Fibroblast of the aortic adventitia (primary cell): Measurements from ENCODE around the gene ZBTB12. TPM values are rescaled to one million over a fixed set of nuclear protein-coding genes. Genes with fewer than 3 reads are reported as not detected.

Source experiments
- DNase-seq: peaks from one replicate; pipeline ENCODE4 v3.0.0-alpha.2; 2010; ENCODE audit warnings: low read depth
- H3K4me3 ChIP-seq: 2 replicates; pipeline ENCODE4 v1.5.1; 2011; ENCODE audit warnings: low read depth, mild to moderate bottlenecking, control low read depth, low read length, moderate library complexity
- CTCF ChIP-seq: IDR thresholded peaks from 2 replicates; pipeline ENCODE4 v1.5.1; 2011; ENCODE audit warnings: mild to moderate bottlenecking, low read length, control low read depth, inconsistent platforms; ENCODE audit not compliant: insufficient read depth
- total RNA-seq: library from RNA; depleted of rRNA; stranded (reverse); fragments of >200 nt; gene quantifications from 2 replicates; pipeline ENCODE4 v1.2.3, GENCODE V29; 2012; ENCODE audit warnings: low replicate concordance

The ZBTB12 gene
- total RNA-seq, 1 donor = 3.3 TPM

- DNase-seq = no peak
- TF ChIP-seq CTCF = no peak
- no peak overlapping the region for H3K4me3 ChIP-seq
Observed at GRCh38 chr6:31876357-31876756, 25.5 kb downstream of the ZBTB12 start.

- no peak for DNase-seq
- no peak overlapping the region for H3K4me3 ChIP-seq
- TF ChIP-seq CTCF = no peak
Observed at GRCh38 chr6:31875877-31876276, 26.0 kb downstream of the ZBTB12 start.

GRCh38 chr6:31874836-31875572 lies 26.9 kb downstream of the ZBTB12 start:
- TF ChIP-seq CTCF = no peak
- DNase-seq = no peak
- H3K4me3 ChIP-seq = no peak overlapping the region

- H3K4me3 ChIP-seq = no peak overlapping the region
- TF ChIP-seq CTCF = no peak
- no peak for DNase-seq
Observed at GRCh38 chr6:31874084-31874670, 27.7 kb downstream of the ZBTB12 start.

- TF ChIP-seq CTCF = no peak
- H3K4me3 ChIP-seq = no peak overlapping the region
- DNase-seq = peak; percentile 19
Observed at GRCh38 chr6:31871046-31871659, 30.7 kb downstream of the ZBTB12 start.

- no peak overlapping the region for H3K4me3 ChIP-seq
- no peak for TF ChIP-seq CTCF
- no peak for DNase-seq
Observed at GRCh38 chr6:31870385-31870921, 31.4 kb downstream of the ZBTB12 start.
